Stimulated activated naive CD8-positive, alpha-beta T cell treated with anti-CD3 and anti-CD28 coated beads, Interleukin-15, Interleukin-2, amounts not matched to agents 100 ng/mL and 50 ng/mL, for 24 hours (primary cell): ENCODE measurements around the gene PADI6.
"Not testable (repeated sequence)": the region's sequence is repeated elsewhere in the genome, so short reads cannot be mapped to it uniquely, and the experiment has no call there.

Source experiments
- H3K27ac Mint-ChIP-seq: one replicate; pipeline ENCODE4 v1.8.0; 2021; ENCODE audit warnings: mild to moderate bottlenecking, mixed read lengths
- H3K27me3 Mint-ChIP-seq: one replicate; pipeline ENCODE4 v1.8.0; 2021; ENCODE audit warnings: mixed read lengths
- H3K36me3 Mint-ChIP-seq: one replicate; pipeline ENCODE4 v1.8.0; 2021; ENCODE audit warnings: low read depth, mixed read lengths
- H3K4me1 Mint-ChIP-seq: one replicate; pipeline ENCODE4 v1.8.0; 2021; ENCODE audit warnings: low read depth, mixed read lengths
- H3K4me3 Mint-ChIP-seq: one replicate; pipeline ENCODE4 v1.8.0; 2021; ENCODE audit warnings: mild to moderate bottlenecking, mixed read lengths
- H3K9me3 Mint-ChIP-seq: one replicate; pipeline ENCODE4 v1.8.0; 2021; ENCODE audit warnings: mixed read lengths

Gene PADI6

GRCh38 chr1:17406760-17407475 is 34.9 kb downstream of the PADI6 start:
- H3K27me3 Mint-ChIP-seq, H3K4me3 Mint-ChIP-seq, H3K27ac Mint-ChIP-seq, H3K4me1 Mint-ChIP-seq, H3K9me3 Mint-ChIP-seq: not testable (repeated sequence)
- H3K36me3 Mint-ChIP-seq, result peaks cover 51% of the 10 kb centered on the region

GRCh38 chr1:17407786-17408514 is 36.0 kb downstream of the PADI6 start:
- not testable (repeated sequence) for H3K27me3 Mint-ChIP-seq, H3K27ac Mint-ChIP-seq, H3K4me3 Mint-ChIP-seq, H3K9me3 Mint-ChIP-seq, H3K4me1 Mint-ChIP-seq
- peaks cover 61% of the 10 kb centered on the region for H3K36me3 Mint-ChIP-seq

GRCh38 chr1:17409391-17409811 is 37.4 kb downstream of the PADI6 start:
- H3K27me3 Mint-ChIP-seq, result no peaks in the 10 kb centered on the region
- no peak overlapping the region for H3K4me3 Mint-ChIP-seq
- no peaks in the 10 kb centered on the region for H3K9me3 Mint-ChIP-seq
- H3K27ac Mint-ChIP-seq, result peak overlapping the region; percentile 8
- H3K4me1 Mint-ChIP-seq, result no peaks in the 10 kb centered on the region
- peaks cover 69% of the 10 kb centered on the region for H3K36me3 Mint-ChIP-seq

- Mint-ChIP-seq H3K36me3 (peaks cover 89% of the 10 kb centered on the region), H3K27ac (no peak overlapping the region), H3K27me3 (no peaks in the 10 kb centered on the region)
Measured at GRCh38 chr1:17412093-17412870, 40.3 kb downstream of the PADI6 start.

GRCh38 chr1:17414022-17414421 is 42.0 kb downstream of the PADI6 start:
- no peaks in the 10 kb centered on the region for H3K9me3 Mint-ChIP-seq
- H3K27me3 Mint-ChIP-seq, result no peaks in the 10 kb centered on the region
- peaks cover 88% of the 10 kb centered on the region for H3K36me3 Mint-ChIP-seq
- no peak overlapping the region for H3K4me3 Mint-ChIP-seq
- H3K4me1 Mint-ChIP-seq, result no peaks in the 10 kb centered on the region
- H3K27ac Mint-ChIP-seq, result no peak overlapping the region

More at GRCh38 chr1:17412093-17412870, 40.3 kb downstream of the PADI6 start:
- Mint-ChIP-seq H3K4me3 (no peak overlapping the region), H3K9me3 (no peaks in the 10 kb centered on the region), H3K4me1 (no peaks in the 10 kb centered on the region)

- Mint-ChIP-seq H3K36me3 (peaks cover 89% of the 10 kb centered on the region), H3K27me3 (no peaks in the 10 kb centered on the region), H3K4me3 (no peak overlapping the region), H3K4me1 (no peaks in the 10 kb centered on the region), H3K9me3 (no peaks in the 10 kb centered on the region), H3K27ac (peak overlapping the region; percentile 36)
Measured at GRCh38 chr1:17416389-17416788, 44.4 kb downstream of the PADI6 start.

- Mint-ChIP-seq H3K27me3 (no peaks in the 10 kb centered on the region), H3K27ac (no peak overlapping the region)
Measured at GRCh38 chr1:17419626-17420328, 47.8 kb downstream of the PADI6 start.

GRCh38 chr1:17420391-17420918 is 48.5 kb downstream of the PADI6 start:
- H3K36me3 Mint-ChIP-seq, result peaks cover 95% of the 10 kb centered on the region
- H3K4me3 Mint-ChIP-seq, result no peak overlapping the region
- no peaks in the 10 kb centered on the region for H3K27me3 Mint-ChIP-seq
- H3K9me3 Mint-ChIP-seq, result no peaks in the 10 kb centered on the region
- peak overlapping the region; percentile 26 for H3K27ac Mint-ChIP-seq
- no peaks in the 10 kb centered on the region for H3K4me1 Mint-ChIP-seq

More at GRCh38 chr1:17419626-17420328, 47.8 kb downstream of the PADI6 start:
- Mint-ChIP-seq H3K9me3 (no peaks in the 10 kb centered on the region), H3K4me1 (no peaks in the 10 kb centered on the region), H3K36me3 (peaks cover 93% of the 10 kb centered on the region), H3K4me3 (no peak overlapping the region)

- no peaks in the 10 kb centered on the region for H3K9me3 Mint-ChIP-seq
- no peaks in the 10 kb centered on the region for H3K27me3 Mint-ChIP-seq
- peaks cover 90% of the 10 kb centered on the region for H3K36me3 Mint-ChIP-seq
- H3K4me1 Mint-ChIP-seq, result no peaks in the 10 kb centered on the region
- H3K4me3 Mint-ChIP-seq, result no peak overlapping the region
- peak overlapping the region; percentile 28 for H3K27ac Mint-ChIP-seq
Measured at GRCh38 chr1:17422461-17422860, 50.5 kb downstream of the PADI6 start.

- no peaks in the 10 kb centered on the region for H3K27me3 Mint-ChIP-seq
- peaks cover 82% of the 10 kb centered on the region for H3K36me3 Mint-ChIP-seq
- no peaks in the 10 kb centered on the region for H3K9me3 Mint-ChIP-seq
- H3K4me1 Mint-ChIP-seq, result peaks cover 5% of the 10 kb centered on the region
- H3K4me3 Mint-ChIP-seq, result no peak overlapping the region
- no peak overlapping the region for H3K27ac Mint-ChIP-seq
Measured at GRCh38 chr1:17423781-17424245, 51.8 kb downstream of the PADI6 start.

- Mint-ChIP-seq H3K36me3 (peaks cover 75% of the 10 kb centered on the region), H3K4me3 (no peak overlapping the region), H3K27me3 (no peaks in the 10 kb centered on the region), H3K4me1 (peaks cover 18% of the 10 kb centered on the region), H3K9me3 (no peaks in the 10 kb centered on the region), H3K27ac (peak overlapping the region; percentile 29)
Measured at GRCh38 chr1:17425806-17426600, 54.0 kb downstream of the PADI6 start.

GRCh38 chr1:17427696-17428660 is 56.0 kb downstream of the PADI6 start:
- no peaks in the 10 kb centered on the region for H3K27me3 Mint-ChIP-seq
- H3K27ac Mint-ChIP-seq, result no peak overlapping the region
- H3K36me3 Mint-ChIP-seq, result peaks cover 68% of the 10 kb centered on the region
- H3K4me3 Mint-ChIP-seq, result no peak overlapping the region
- H3K9me3 Mint-ChIP-seq, result no peaks in the 10 kb centered on the region
- H3K4me1 Mint-ChIP-seq, result peaks cover 31% of the 10 kb centered on the region

GRCh38 chr1:17429183-17429582 is 57.2 kb downstream of the PADI6 start:
- Mint-ChIP-seq H3K27me3 (no peaks in the 10 kb centered on the region), H3K27ac (no peak overlapping the region), H3K9me3 (no peaks in the 10 kb centered on the region), H3K4me1 (peaks cover 43% of the 10 kb centered on the region), H3K36me3 (peaks cover 68% of the 10 kb centered on the region), H3K4me3 (no peak overlapping the region)
